SK-N-SH treated with all-trans-retinoic acid at 6 μM for 48 hours (cell line): ENCODE measurements around the gene PRR5.

Experiments
- RARB ChIP-seq: fragments of 250-450 bp; sonication (Bioruptor Pico); IDR thresholded peaks from 2 replicates; pipeline ENCODE4 v1.8.0; 2021; ENCODE audit warnings: mild to moderate bottlenecking, moderate library complexity
- ZFP3 ChIP-seq: fragments of 250-450 bp; sonication (Bioruptor Pico); IDR thresholded peaks from 2 replicates; pipeline ENCODE4 v1.5.0; 2020; ENCODE audit warnings: mild to moderate bottlenecking, moderate library complexity

- TF ChIP-seq RARB (no peak), ZFP3 (no peak)
Observed at GRCh38 chr22:44730490-44731356, 28.7 kb downstream of the PRR5 start.
